CD14-positive monocyte (primary cell): Measurements from ENCODE around the gene PCF11. TPM values are rescaled to one million over a fixed set of nuclear protein-coding genes. Genes with fewer than 3 reads are reported as not detected.
"Not testable (repeated sequence)": the region's sequence is repeated elsewhere in the genome, so short reads cannot be mapped to it uniquely, and the experiment has no call there.

ENCODE experiments used
- DNase-seq, 3 donors: peaks; one replicate each; pipeline ENCODE4 v3.0.0-alpha.2; 2011 to 2022
- H2AFZ ChIP-seq: 2 replicates; pipeline ENCODE4 v1.6.0; 2012; ENCODE audit warnings: mild to moderate bottlenecking, low read depth, low read length, inconsistent platforms; ENCODE audit not compliant: insufficient read depth, poor library complexity, severe bottlenecking
- H3K27ac ChIP-seq, 2 donors: 1 replicate in 1 of 2; 2 replicates in 1 of 2; pipeline ENCODE4 v1.5.1; 2012 to 2013; ENCODE audit warnings: low read length in 2 of 2, control low read depth in 1 of 2, inconsistent platforms in 1 of 2, low read depth in 1 of 2, mild to moderate bottlenecking in 1 of 2
- H3K27me3 ChIP-seq, 2 donors: one replicate each; pipeline versions ENCODE4 v1.6.0 to v1.6.1; 2011 to 2013; ENCODE audit warnings: low read length in 2 of 2; ENCODE audit not compliant: control insufficient read depth in 2 of 2, insufficient read depth in 2 of 2
- H3K36me3 ChIP-seq, 2 donors: replicated peaks in 1 of 2; 1 replicate in 1 of 2; 2 replicates in 1 of 2; pipeline versions ENCODE4 v1.5.1 to v1.6.1; 2012 to 2013; ENCODE audit warnings: low read length in 2 of 2, control low read depth in 1 of 2, inconsistent platforms in 1 of 2, mild to moderate bottlenecking in 1 of 2; ENCODE audit not compliant: insufficient read depth in 2 of 2, control insufficient read depth in 1 of 2
- H3K4me1 ChIP-seq, 2 donors: 1 replicate in 1 of 2; 2 replicates in 1 of 2; pipeline versions ENCODE4 v1.5.1 to v1.6.1; 2012 to 2013; ENCODE audit warnings: low read length in 2 of 2, control low read depth in 1 of 2, inconsistent platforms in 1 of 2, mild to moderate bottlenecking in 1 of 2, moderate library complexity in 1 of 2; ENCODE audit not compliant: insufficient read depth in 2 of 2, control insufficient read depth in 1 of 2
- H3K4me2 ChIP-seq: replicated peaks from 2 replicates; pipeline ENCODE3; 2012; ENCODE audit warnings: low read length, moderate library complexity, mild to moderate bottlenecking; ENCODE audit not compliant: poor library complexity, severe bottlenecking; ENCODE audit errors: extremely low read depth
- H3K4me3 ChIP-seq, 3 experiments: fragments of 200-600 bp in 1 of 3; sonication (generic) in 1 of 3; replicated peaks in 1 of 3; 1 replicate in 2 of 3; 2 replicates in 1 of 3; pipeline ENCODE4 v1.5.1; 2011 to 2013; ENCODE audit warnings: low read length in 3 of 3, mild to moderate bottlenecking in 3 of 3, control low read depth in 2 of 3, low read depth in 2 of 3, inconsistent platforms in 1 of 3, moderate library complexity in 1 of 3
- H3K79me2 ChIP-seq: 2 replicates; pipeline ENCODE4 v1.6.0; 2012; ENCODE audit warnings: mild to moderate bottlenecking, control low read depth, inconsistent platforms, low read length, moderate library complexity; ENCODE audit not compliant: insufficient read depth
- H3K9ac ChIP-seq: 2 replicates; pipeline ENCODE4 v1.6.0; 2017; ENCODE audit warnings: low read length, mild to moderate bottlenecking; ENCODE audit not compliant: insufficient read depth, poor library complexity, severe bottlenecking
- H3K9me3 ChIP-seq, 2 donors: replicated peaks in 1 of 2; 1 replicate in 1 of 2; 2 replicates in 1 of 2; pipeline versions ENCODE4 v1.5.1 to v1.6.1; 2012 to 2013; ENCODE audit warnings: low read length in 2 of 2, control low read depth in 1 of 2; ENCODE audit not compliant: control insufficient read depth in 1 of 2, insufficient read depth in 1 of 2
- H4K20me1 ChIP-seq: 2 replicates; pipeline ENCODE4 v1.6.0; 2012; ENCODE audit warnings: mild to moderate bottlenecking, low read length, control low read depth, moderate library complexity; ENCODE audit not compliant: insufficient read depth
- H3K27ac Mint-ChIP-seq, 7 donors: one replicate each; pipeline ENCODE4 v1.8.0; 2020; ENCODE audit warnings: mild to moderate bottlenecking in 7 of 7, mixed read lengths in 7 of 7, moderate library complexity in 6 of 7, inconsistent platforms in 2 of 7
- H3K27me3 Mint-ChIP-seq, 3 donors: one replicate each; pipeline ENCODE4 v1.8.0; 2021 to 2022; ENCODE audit warnings: low read depth in 3 of 3, mild to moderate bottlenecking in 3 of 3, mixed read lengths in 3 of 3, moderate library complexity in 3 of 3, inconsistent platforms in 1 of 3
- H3K36me3 Mint-ChIP-seq, 2 donors: one replicate each; pipeline ENCODE4 v1.8.0; 2020; ENCODE audit warnings: mixed read lengths in 2 of 2, inconsistent platforms in 1 of 2, mild to moderate bottlenecking in 1 of 2
- H3K4me1 Mint-ChIP-seq: one replicate; pipeline ENCODE4 v1.8.0; 2020; ENCODE audit warnings: mild to moderate bottlenecking, mixed read lengths
- H3K4me3 Mint-ChIP-seq, 2 donors: one replicate each; pipeline ENCODE4 v1.8.0; 2020; ENCODE audit warnings: mild to moderate bottlenecking in 2 of 2, mixed read lengths in 2 of 2, moderate library complexity in 1 of 2
- H3K9me3 Mint-ChIP-seq, 7 donors: one replicate each; pipeline ENCODE4 v1.8.0; 2020 to 2022; ENCODE audit warnings: mixed read lengths in 7 of 7, mild to moderate bottlenecking in 6 of 7, moderate library complexity in 6 of 7, inconsistent platforms in 2 of 7
- WGBS: methylation state at CpG from one replicate; pipeline ENCODE4 v1.1.5; 2013; ENCODE audit warnings: missing lambda C conversion rate; ENCODE audit not compliant: insufficient coverage; 5-methylcytosine and 5-hydroxymethylcytosine counted together
- intact Hi-C, 2 donors: fragments of 100-400 bp; cut with micrococcal nuclease; formaldehyde crosslinking; loops; one replicate each; pipeline versions ENCODE4 v1.15.0 to v1.15.1; 2023
- polyA plus RNA-seq, 3 donors: library from polyadenylated mRNA; depleted of rRNA in 1 of 3; unstranded in 2 of 3; stranded (reverse) in 1 of 3; fragments of 300-500 nt in 2 of 3; fragments of >200 nt in 1 of 3; fragmentation: Illumina TruSeq in 2 of 3; gene quantifications; 1 replicate in 2 of 3; 2 replicates in 1 of 3; pipeline ENCODE4 v1.2.3, GENCODE V29; 2012 to 2021
- TF ChIP-seq, protein P1 (sequence below): fragments of 200-600 bp; IDR thresholded peaks from one replicate; pipeline ENCODE4 v1.8.0; 2022; ENCODE audit warnings: antibody characterized with exemption, mild to moderate bottlenecking

The PCF11 gene
- polyA plus RNA-seq, 3 donors = 8.3 to 78.1 (median 15.7) TPM

DNA sequence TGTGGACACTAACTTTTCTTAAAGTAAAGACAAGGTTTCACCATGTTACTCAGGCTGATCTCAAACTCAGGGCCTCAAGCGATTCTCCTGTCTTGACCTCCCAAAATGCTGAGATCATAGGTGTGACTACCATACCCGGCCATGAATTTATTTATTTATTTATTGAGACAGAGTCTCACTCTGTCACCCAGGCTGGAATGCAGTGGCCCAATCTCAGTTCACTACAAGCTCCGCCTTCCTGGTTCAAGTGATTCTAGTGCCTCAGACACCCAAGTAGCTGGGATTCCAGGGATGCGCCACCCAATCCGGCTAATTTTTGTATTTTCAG is 29.7 kb upstream of the PCF11 start:
- Histone ChIP-seq H3K27ac (no peak overlapping the region), H4K20me1 (no peaks in the 10 kb centered on the region), H3K27me3 (no peaks in the 10 kb centered on the region), H3K36me3 (no peaks in the 10 kb centered on the region), H3K4me3 (no peak overlapping the region), H3K79me2 (no peaks in the 10 kb centered on the region), H3K4me1 (peaks cover 0 to under 1% of the 10 kb centered on the region in 2 donors), H3K4me2 (no peak overlapping the region), H2AFZ (no peak overlapping the region), H3K9me3 (no peaks in the 10 kb centered on the region), H3K9ac (no peak overlapping the region)
- peaks cover 2% of the 10 kb centered on the region for H3K4me1 Mint-ChIP-seq
- intact Hi-C loops = no loop called here
- H3K27ac Mint-ChIP-seq = no peak overlapping the region
- peaks cover 0 to 6% (median 0%) of the 10 kb centered on the region in 7 donors for H3K9me3 Mint-ChIP-seq
- DNase-seq = no peak
- peaks cover 3 to 8% (median 3%) of the 10 kb centered on the region in 3 donors for H3K27me3 Mint-ChIP-seq
- 100% methylated on average over 3 of the region's 5 CpGs for WGBS
- no peak overlapping the region for H3K4me3 Mint-ChIP-seq
- no peaks in the 10 kb centered on the region for H3K36me3 Mint-ChIP-seq
- TF ChIP-seq, protein P1, sequence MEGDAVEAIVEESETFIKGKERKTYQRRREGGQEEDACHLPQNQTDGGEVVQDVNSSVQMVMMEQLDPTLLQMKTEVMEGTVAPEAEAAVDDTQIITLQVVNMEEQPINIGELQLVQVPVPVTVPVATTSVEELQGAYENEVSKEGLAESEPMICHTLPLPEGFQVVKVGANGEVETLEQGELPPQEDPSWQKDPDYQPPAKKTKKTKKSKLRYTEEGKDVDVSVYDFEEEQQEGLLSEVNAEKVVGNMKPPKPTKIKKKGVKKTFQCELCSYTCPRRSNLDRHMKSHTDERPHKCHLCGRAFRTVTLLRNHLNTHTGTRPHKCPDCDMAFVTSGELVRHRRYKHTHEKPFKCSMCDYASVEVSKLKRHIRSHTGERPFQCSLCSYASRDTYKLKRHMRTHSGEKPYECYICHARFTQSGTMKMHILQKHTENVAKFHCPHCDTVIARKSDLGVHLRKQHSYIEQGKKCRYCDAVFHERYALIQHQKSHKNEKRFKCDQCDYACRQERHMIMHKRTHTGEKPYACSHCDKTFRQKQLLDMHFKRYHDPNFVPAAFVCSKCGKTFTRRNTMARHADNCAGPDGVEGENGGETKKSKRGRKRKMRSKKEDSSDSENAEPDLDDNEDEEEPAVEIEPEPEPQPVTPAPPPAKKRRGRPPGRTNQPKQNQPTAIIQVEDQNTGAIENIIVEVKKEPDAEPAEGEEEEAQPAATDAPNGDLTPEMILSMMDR = no peak

GRCh38 chr11:83132191-83132590 is 24.7 kb upstream of the PCF11 start:
- peaks cover 0 to 1% (median 0%) of the 10 kb centered on the region in 3 donors for H3K27me3 Mint-ChIP-seq
- TF ChIP-seq, protein P1 = no peak
- H3K27ac ChIP-seq = no peak overlapping the region
- no peaks in the 10 kb centered on the region for H4K20me1 ChIP-seq
- H3K27ac Mint-ChIP-seq = no peak overlapping the region
- intact Hi-C loops = no loop called here
- 100% methylated on average over 1 of the region's 4 CpGs for WGBS
- H3K27me3 ChIP-seq = no peaks in the 10 kb centered on the region
- no peak overlapping the region for H3K4me3 ChIP-seq
- H3K9me3 ChIP-seq = no peaks in the 10 kb centered on the region
- H3K79me2 ChIP-seq = no peaks in the 10 kb centered on the region
- H3K36me3 ChIP-seq = no peaks in the 10 kb centered on the region
- H3K4me3 Mint-ChIP-seq = no peak overlapping the region
- no peak overlapping the region for H3K9ac ChIP-seq
- H3K4me1 ChIP-seq = no peaks in the 10 kb centered on the region
- H3K36me3 Mint-ChIP-seq = no peaks in the 10 kb centered on the region
- no peak for DNase-seq
- H3K9me3 Mint-ChIP-seq = peaks cover 0 to 7% (median 5%) of the 10 kb centered on the region in 7 donors
- no peaks in the 10 kb centered on the region for H3K4me1 Mint-ChIP-seq
- no peak overlapping the region for H2AFZ ChIP-seq
- no peak overlapping the region for H3K4me2 ChIP-seq

- H3K27me3 ChIP-seq, H3K36me3 Mint-ChIP-seq, intact Hi-C loops, H3K4me1 ChIP-seq, H3K9me3 ChIP-seq, H3K36me3 ChIP-seq, H3K4me2 ChIP-seq, H3K27me3 Mint-ChIP-seq, H2AFZ ChIP-seq, H3K27ac ChIP-seq, H3K79me2 ChIP-seq, H3K9me3 Mint-ChIP-seq, H3K27ac Mint-ChIP-seq, H3K4me3 Mint-ChIP-seq, H4K20me1 ChIP-seq, H3K4me3 ChIP-seq, H3K9ac ChIP-seq, DNase-seq, H3K4me1 Mint-ChIP-seq: not testable (repeated sequence)
- no CpG with 5 or more reads among the region's 29 CpGs for WGBS
Measured at GRCh38 chr11:83133266-83133665, 23.7 kb upstream of the PCF11 start.
